HG02981 (cell line): ENCODE results near the gene PTPRO.

Source experiments
- ATAC-seq: cut with Tn5 transposase; IDR thresholded peaks from one replicate; pipeline ENCODE4 v1.9.1; 2021; ENCODE audit warnings: mild to moderate bottlenecking, moderate library complexity; ENCODE audit not compliant: unreplicated experiment

The PTPRO gene

GRCh38 chr12:15322164-15323061 lies at the start of gene PTPRO:
TSS of gene PTPRO (plus strand) at chr12:15322508.
- no peak for ATAC-seq

- no peak for ATAC-seq
These were observed 48.4 kb upstream of the PTPRO start for GRCh38 chr12:15273896-15274295.

- no peak for ATAC-seq
These were observed 47.7 kb upstream of the PTPRO start for GRCh38 chr12:15274561-15274967.

- no peak for ATAC-seq
These were observed 46.1 kb upstream of the PTPRO start for GRCh38 chr12:15276088-15276698.

GRCh38 chr12:15278816-15279658 lies 43.3 kb upstream of the PTPRO start:
- peak; percentile 83 for ATAC-seq

- ATAC-seq = no peak
These were observed 41.4 kb upstream of the PTPRO start for GRCh38 chr12:15280930-15281329.

GRCh38 chr12:15289192-15289591 lies 33.1 kb upstream of the PTPRO start:
- no peak for ATAC-seq

GRCh38 chr12:15293731-15294130 lies 28.6 kb upstream of the PTPRO start:
- no peak for ATAC-seq

GRCh38 chr12:15299947-15300346 lies 22.4 kb upstream of the PTPRO start:
- ATAC-seq = no peak

- no peak for ATAC-seq
These were observed 18.0 kb upstream of the PTPRO start for GRCh38 chr12:15304296-15304695.

- ATAC-seq = no peak
These were observed 15.7 kb upstream of the PTPRO start for GRCh38 chr12:15306605-15307004.

- ATAC-seq = no peak
These were observed 15.2 kb upstream of the PTPRO start for GRCh38 chr12:15307079-15307478.

GRCh38 chr12:15318841-15319240 lies 3.5 kb upstream of the PTPRO start:
- no peak for ATAC-seq

- ATAC-seq = no peak
These were observed 1.4 kb upstream of the PTPRO start for GRCh38 chr12:15320881-15321280.

GRCh38 chr12:15323480-15323879 lies 1.2 kb downstream of the PTPRO start:
- ATAC-seq = no peak

- ATAC-seq = no peak
These were observed 7.6 kb downstream of the PTPRO start for GRCh38 chr12:15329891-15330290.

GRCh38 chr12:15334225-15334624 lies 11.9 kb downstream of the PTPRO start:
- ATAC-seq = no peak

GRCh38 chr12:15335959-15336358 lies 13.7 kb downstream of the PTPRO start:
- no peak for ATAC-seq

GRCh38 chr12:15336768-15337553 lies 14.7 kb downstream of the PTPRO start:
- ATAC-seq = no peak

GRCh38 chr12:15341371-15341770 lies 19.1 kb downstream of the PTPRO start:
- no peak for ATAC-seq

GRCh38 chr12:15344561-15344960 lies 22.3 kb downstream of the PTPRO start:
- ATAC-seq = no peak
